ENCODE measurements around the gene DIDO1. TPM values are rescaled to one million over a fixed set of nuclear protein-coding genes. Genes with fewer than 3 reads are reported as not detected.

The DIDO1 gene
- total RNA-seq, 3 donors from 2014 or later: 44.9 to 49.9 (median 47.4) TPM

- ATAC-seq: no peak
- DNase-seq: no peak
- Mint-ChIP-seq H3K9me3 (no peaks in the 10 kb centered on the region), H3K36me3 (ENCODE audit: insufficient read depth) (peaks cover 22% of the 10 kb centered on the region), H3K4me1 (ENCODE audit: low read depth) (peaks cover 9% of the 10 kb centered on the region), H3K27me3 (ENCODE audit: low read depth) (no peaks in the 10 kb centered on the region), H3K4me3 (no peak overlapping the region)
Observed at GRCh38 chr20:62885896-62886708, 40.2 kb downstream of the DIDO1 start.

- Mint-ChIP-seq H3K9me3 (no peaks in the 10 kb centered on the region), H3K27me3 (ENCODE audit: low read depth) (no peaks in the 10 kb centered on the region), H3K4me3 (no peak overlapping the region), H3K4me1 (ENCODE audit: low read depth) (peaks cover 2% of the 10 kb centered on the region), H3K36me3 (ENCODE audit: insufficient read depth) (peaks cover 17% of the 10 kb centered on the region)
- ATAC-seq (no peak), DNase-seq (no peak)
Observed at GRCh38 chr20:62885046-62885895, 41.0 kb downstream of the DIDO1 start.

GRCh38 chr20:62884556-62884955 lies 41.7 kb downstream of the DIDO1 start:
- no peak for DNase-seq
- H3K4me3 Mint-ChIP-seq: no peak overlapping the region

GRCh38 chr20:62882426-62882825 lies 43.9 kb downstream of the DIDO1 start:
- peaks cover 2% of the 10 kb centered on the region for H3K4me1 Mint-ChIP-seq (ENCODE audit: low read depth)
- H3K27me3 Mint-ChIP-seq (ENCODE audit: low read depth): no peaks in the 10 kb centered on the region
- peaks cover 14% of the 10 kb centered on the region for H3K36me3 Mint-ChIP-seq (ENCODE audit: insufficient read depth)
- DNase-seq (no peak), ATAC-seq (no peak)
- H3K4me3 Mint-ChIP-seq: no peak overlapping the region
- H3K9me3 Mint-ChIP-seq: no peaks in the 10 kb centered on the region

More at GRCh38 chr20:62884556-62884955, 41.7 kb downstream of the DIDO1 start:
- no peak for ATAC-seq
- H3K9me3 Mint-ChIP-seq: no peaks in the 10 kb centered on the region
- peaks cover 2% of the 10 kb centered on the region for H3K4me1 Mint-ChIP-seq (ENCODE audit: low read depth)
- H3K36me3 Mint-ChIP-seq (ENCODE audit: insufficient read depth): peaks cover 17% of the 10 kb centered on the region
- no peaks in the 10 kb centered on the region for H3K27me3 Mint-ChIP-seq (ENCODE audit: low read depth)

- peaks cover 2% of the 10 kb centered on the region for H3K4me1 Mint-ChIP-seq (ENCODE audit: low read depth)
- DNase-seq: no peak
- peaks cover 14% of the 10 kb centered on the region for H3K36me3 Mint-ChIP-seq (ENCODE audit: insufficient read depth)
- no peaks in the 10 kb centered on the region for H3K27me3 Mint-ChIP-seq (ENCODE audit: low read depth)
- no peak overlapping the region for H3K4me3 Mint-ChIP-seq
- no peak for ATAC-seq
- no peaks in the 10 kb centered on the region for H3K9me3 Mint-ChIP-seq
Observed at GRCh38 chr20:62881662-62882395, 44.5 kb downstream of the DIDO1 start.

GRCh38 chr20:62880935-62881661 lies 45.2 kb downstream of the DIDO1 start:
- Mint-ChIP-seq H3K9me3 (no peaks in the 10 kb centered on the region), H3K4me1 (ENCODE audit: low read depth) (peaks cover 2% of the 10 kb centered on the region), H3K27me3 (ENCODE audit: low read depth) (no peaks in the 10 kb centered on the region), H3K36me3 (ENCODE audit: insufficient read depth) (peaks cover 12% of the 10 kb centered on the region), H3K4me3 (no peak overlapping the region)
- DNase-seq: no peak
- no peak for ATAC-seq

GRCh38 chr20:62880147-62880934 lies 46.0 kb downstream of the DIDO1 start:
- Mint-ChIP-seq H3K36me3 (ENCODE audit: insufficient read depth) (peaks cover 12% of the 10 kb centered on the region), H3K4me1 (ENCODE audit: low read depth) (peaks cover 6% of the 10 kb centered on the region), H3K27me3 (ENCODE audit: low read depth) (no peaks in the 10 kb centered on the region), H3K9me3 (no peaks in the 10 kb centered on the region), H3K4me3 (no peak overlapping the region)
- ATAC-seq (no peak), DNase-seq (no peak)

GRCh38 chr20:62879275-62880146 lies 46.8 kb downstream of the DIDO1 start:
- no peak for DNase-seq
- no peak for ATAC-seq
- no peak overlapping the region for H3K4me3 Mint-ChIP-seq
- no peaks in the 10 kb centered on the region for H3K27me3 Mint-ChIP-seq (ENCODE audit: low read depth)
- peaks cover 12% of the 10 kb centered on the region for H3K36me3 Mint-ChIP-seq (ENCODE audit: insufficient read depth)
- no peaks in the 10 kb centered on the region for H3K9me3 Mint-ChIP-seq
- H3K4me1 Mint-ChIP-seq (ENCODE audit: low read depth): peaks cover 8% of the 10 kb centered on the region

GRCh38 chr20:62878244-62879038 lies 47.9 kb downstream of the DIDO1 start:
- H3K36me3 Mint-ChIP-seq (ENCODE audit: insufficient read depth): peaks cover 12% of the 10 kb centered on the region

GRCh38 chr20:62876902-62877816 lies 49.1 kb downstream of the DIDO1 start:
- no peaks in the 10 kb centered on the region for H3K9me3 Mint-ChIP-seq
- ATAC-seq (peak in 1 of 2 donors; percentile 47), DNase-seq (no peak)
- H3K36me3 Mint-ChIP-seq (ENCODE audit: insufficient read depth): peaks cover 10% of the 10 kb centered on the region
- peaks cover 2% of the 10 kb centered on the region for H3K27me3 Mint-ChIP-seq (ENCODE audit: low read depth)
- H3K4me1 Mint-ChIP-seq (ENCODE audit: low read depth): peaks cover 19% of the 10 kb centered on the region
- H3K4me3 Mint-ChIP-seq: no peak overlapping the region

More at GRCh38 chr20:62878244-62879038, 47.9 kb downstream of the DIDO1 start:
- peaks cover 17% of the 10 kb centered on the region for H3K4me1 Mint-ChIP-seq (ENCODE audit: low read depth)
- ATAC-seq: no peak
- DNase-seq: no peak
- no peak overlapping the region for H3K4me3 Mint-ChIP-seq
- no peaks in the 10 kb centered on the region for H3K27me3 Mint-ChIP-seq (ENCODE audit: low read depth)
- no peaks in the 10 kb centered on the region for H3K9me3 Mint-ChIP-seq

- DNase-seq (no peak), ATAC-seq (peak in 1 of 2 donors; percentile 20)
- no peaks in the 10 kb centered on the region for H3K9me3 Mint-ChIP-seq
- H3K36me3 Mint-ChIP-seq (ENCODE audit: insufficient read depth): peaks cover 4% of the 10 kb centered on the region
- peaks cover 2% of the 10 kb centered on the region for H3K27me3 Mint-ChIP-seq (ENCODE audit: low read depth)
- no peak overlapping the region for H3K4me3 Mint-ChIP-seq
- H3K4me1 Mint-ChIP-seq (ENCODE audit: low read depth): peaks cover 19% of the 10 kb centered on the region
Observed at GRCh38 chr20:62876501-62876901, 49.8 kb downstream of the DIDO1 start.

Data from activated T-cell treated with anti-CD3 and anti-CD28 coated beads, Interleukin-2, amount 50 U/mL, for 4 hours (primary cell).